Upper lobe of left lung (tissue), 6 donors: ENCODE measurements around the gene TRPM6. TPM values are rescaled to one million over a fixed set of nuclear protein-coding genes. Genes with fewer than 3 reads are reported as not detected.
"Not testable (repeated sequence)": the region's sequence is repeated elsewhere in the genome, so short reads cannot be mapped to it uniquely, and the experiment has no call there.

Source experiments
- ATAC-seq, 2 donors: fragments of 200-7000 bp; cut with Tn5 transposase; one replicate each; pipeline ENCODE4 v1.9.1; 2022; ENCODE audit warnings: mild to moderate bottlenecking in 2 of 2, moderate library complexity in 2 of 2; ENCODE audit not compliant: low FRiP score in 2 of 2
- DNase-seq, 2 donors: peaks; one replicate each; pipeline ENCODE4 v3.0.0-alpha.2; 2019 to 2020
- H3K27ac ChIP-seq, 4 donors: fragments of 200-600 bp; sonication (generic); one replicate each; pipeline ENCODE4 v1.5.1; 2016 to 2019
- H3K27me3 ChIP-seq, 4 donors: fragments of 200-600 bp; sonication (generic); one replicate each; pipeline ENCODE4 v1.5.1; 2017 to 2019
- H3K36me3 ChIP-seq, 4 donors: fragments of 200-600 bp; sonication (generic); one replicate each; pipeline ENCODE4 v1.5.1; 2016 to 2019
- H3K4me1 ChIP-seq, 4 donors: fragments of 200-600 bp; sonication (generic); one replicate each; pipeline ENCODE4 v1.5.1; 2018 to 2019
- H3K4me3 ChIP-seq, 4 donors: fragments of 200-600 bp; sonication (generic); one replicate each; pipeline ENCODE4 v1.5.1; 2017 to 2019; ENCODE audit warnings: mild to moderate bottlenecking in 2 of 4, moderate library complexity in 1 of 4
- H3K9me3 ChIP-seq, 4 donors: fragments of 200-600 bp; sonication (generic); one replicate each; pipeline ENCODE4 v1.5.1; 2018 to 2019
- CTCF ChIP-seq, 6 experiments: fragments of 450-650 bp in 4 of 6; fragments of 200-600 bp in 2 of 6; sonication (generic) in 2 of 6; IDR thresholded peaks; one replicate each; pipeline ENCODE4 v1.5.1; 2016 to 2019; ENCODE audit warnings: antibody characterized with exemption in 6 of 6
- EP300 ChIP-seq, 4 donors: sonication (generic); formaldehyde crosslinking; IDR thresholded peaks; one replicate each; pipeline ENCODE4 v1.5.1; 2017; ENCODE audit warnings: antibody characterized with exemption in 4 of 4, control low read depth in 2 of 4
- POLR2A ChIP-seq, 4 donors: fragments of 450-650 bp; IDR thresholded peaks; one replicate each; pipeline ENCODE4 v1.5.1; 2016 to 2017; ENCODE audit warnings: antibody characterized with exemption in 4 of 4, mild to moderate bottlenecking in 2 of 4
- POLR2AphosphoS5 ChIP-seq, 2 donors: sonication (generic); formaldehyde crosslinking; IDR thresholded peaks; one replicate each; pipeline ENCODE4 v1.5.1; 2017; ENCODE audit warnings: antibody characterized with exemption in 2 of 2
- WGBS, 2 donors: methylation state at CpG; one replicate each; pipeline ENCODE4 v1.1.5; 2017 to 2018; 5-methylcytosine and 5-hydroxymethylcytosine counted together
- total RNA-seq, 6 donors: library from RNA; depleted of rRNA in 4 of 6; stranded (reverse); fragments of >200 nt in 4 of 6; gene quantifications; one replicate each; pipeline versions ENCODE4 v1.1.0 to v1.2.1, GENCODE V29; 2016 to 2021
- donor health status: DM: no; HTN: no; CAD: no; lungs with moderate emphysema.
- donor health status: DM: no; HTN: yes; CAD: no; lungs with severe emphysema.

TRPM6 gene
- total RNA-seq, 6 donors from 2014 or later = under 0.01 to 3.0 (median 1.3) TPM

- Histone ChIP-seq H3K4me1 (peaks cover 0 to 10% (median 5%) of the 10 kb centered on the region in 4 donors), H3K27me3 (no peaks in the 10 kb centered on the region), H3K4me3 (no peak overlapping the region), H3K27ac (no peak overlapping the region), H3K9me3 (no peaks in the 10 kb centered on the region), H3K36me3 (no peaks in the 10 kb centered on the region)
- TF ChIP-seq EP300 (IDR thresholded peaks at IDR 0.05) (no peak), CTCF (IDR thresholded peaks at IDR 0.05) (no peak), POLR2A (IDR thresholded peaks at IDR 0.05) (no peak), POLR2AphosphoS5 (IDR thresholded peaks at IDR 0.05) (no peak)
- 67 to 78% methylated on average over 2 of the region's 2 CpGs for WGBS, 2 donors
- ATAC-seq = no peak
- DNase-seq = no peak
These were observed 27.9 kb downstream of the TRPM6 start for GRCh38 chr9:74859786-74860185.

GRCh38 chr9:74858751-74859414, 28.8 kb downstream of the TRPM6 start:
- DNase-seq (no peak), ATAC-seq (no peak)
- H3K4me1 ChIP-seq = peaks cover 0 to 10% (median 5%) of the 10 kb centered on the region in 4 donors
- no peak overlapping the region for H3K4me3 ChIP-seq
- WGBS, 2 donors = 76 to 80% methylated on average over 4 of the region's 4 CpGs
- no peaks in the 10 kb centered on the region for H3K36me3 ChIP-seq
- H3K27ac ChIP-seq = no peak overlapping the region
- H3K27me3 ChIP-seq = no peaks in the 10 kb centered on the region
- TF ChIP-seq POLR2A (IDR thresholded peaks at IDR 0.05) (no peak), CTCF (IDR thresholded peaks at IDR 0.05) (no peak), POLR2AphosphoS5 (IDR thresholded peaks at IDR 0.05) (no peak), EP300 (IDR thresholded peaks at IDR 0.05) (no peak)
- no peaks in the 10 kb centered on the region for H3K9me3 ChIP-seq

- TF ChIP-seq CTCF (IDR thresholded peaks at IDR 0.05) (no peak), EP300 (IDR thresholded peaks at IDR 0.05) (no peak), POLR2A (IDR thresholded peaks at IDR 0.05) (no peak), POLR2AphosphoS5 (IDR thresholded peaks at IDR 0.05) (no peak)
- no peaks in the 10 kb centered on the region for H3K9me3 ChIP-seq
- H3K27me3 ChIP-seq = no peaks in the 10 kb centered on the region
- H3K4me1 ChIP-seq = peaks cover 0 to 10% (median 5%) of the 10 kb centered on the region in 4 donors
- H3K36me3 ChIP-seq = no peaks in the 10 kb centered on the region
- no peak overlapping the region for H3K4me3 ChIP-seq
- no peak for ATAC-seq
- no peak for DNase-seq
- no peak overlapping the region for H3K27ac ChIP-seq
These were observed 30.7 kb downstream of the TRPM6 start for GRCh38 chr9:74856989-74857388.

- 88 to 89% methylated on average over 6 of the region's 6 CpGs for WGBS, 2 donors
- Histone ChIP-seq H3K4me3 (no peak overlapping the region), H3K9me3 (no peaks in the 10 kb centered on the region), H3K36me3 (no peaks in the 10 kb centered on the region), H3K4me1 (no peaks in the 10 kb centered on the region), H3K27me3 (no peaks in the 10 kb centered on the region), H3K27ac (no peak overlapping the region)
- no peak for TF ChIP-seq EP300 (IDR thresholded peaks at IDR 0.05)
- TF ChIP-seq POLR2AphosphoS5 (IDR thresholded peaks at IDR 0.05) = no peak
- TF ChIP-seq POLR2A (IDR thresholded peaks at IDR 0.05) = no peak
- TF ChIP-seq CTCF (IDR thresholded peaks at IDR 0.05) = no peak
- DNase-seq = no peak
- ATAC-seq = no peak
These were observed 32.6 kb downstream of the TRPM6 start for GRCh38 chr9:74855072-74855471.

GRCh38 chr9:74853024-74853423, 34.7 kb downstream of the TRPM6 start:
- not testable (repeated sequence) for H3K27me3 ChIP-seq, ATAC-seq, H3K4me3 ChIP-seq, H3K4me1 ChIP-seq, H3K36me3 ChIP-seq, H3K9me3 ChIP-seq, H3K27ac ChIP-seq
- 97 to 99% methylated on average over 22 to 30 of the region's 36 CpGs for WGBS, 2 donors
- DNase-seq = peak in 1 of 2 donors; percentile 69
